H9 (cell line): ENCODE measurements around the gene C1orf74. TPM values are rescaled to one million over a fixed set of nuclear protein-coding genes. Genes with fewer than 3 reads are reported as not detected.

Source experiments
- DNase-seq: peaks from one replicate; pipeline ENCODE4 v3.0.0-alpha.2; 2017
- H2AFZ ChIP-seq: one replicate; pipeline ENCODE4 v1.6.1; 2013; ENCODE audit warnings: mild to moderate bottlenecking, low read length, control low read depth, moderate library complexity
- H2AK5ac ChIP-seq: 2 replicates; pipeline ENCODE4 v1.6.1; 2013; ENCODE audit warnings: low read length, control low read depth, mixed read lengths; ENCODE audit not compliant: insufficient read length
- H2BK120ac ChIP-seq: one replicate; pipeline ENCODE4 v1.6.1; 2013; ENCODE audit warnings: low read depth, mild to moderate bottlenecking, low read length, control low read depth, inconsistent platforms; ENCODE audit not compliant: poor library complexity, severe bottlenecking
- H2BK12ac ChIP-seq: 2 replicates; pipeline ENCODE4 v1.6.1; 2013; ENCODE audit warnings: low read length, control low read depth, mixed read lengths, low read depth; ENCODE audit not compliant: insufficient read length
- H2BK15ac ChIP-seq: 2 replicates; pipeline ENCODE4 v1.6.1; 2013; ENCODE audit warnings: low read depth, low read length, control low read depth
- H2BK20ac ChIP-seq: one replicate; pipeline ENCODE4 v1.6.1; 2013; ENCODE audit warnings: low read depth, mild to moderate bottlenecking, low read length, control low read depth, inconsistent platforms; ENCODE audit not compliant: poor library complexity, severe bottlenecking
- H2BK5ac ChIP-seq: 2 replicates; pipeline ENCODE4 v1.6.1; 2013; ENCODE audit warnings: low read length, control low read depth, mixed read lengths; ENCODE audit not compliant: insufficient read length
- H3K14ac ChIP-seq: 2 replicates; pipeline ENCODE4 v1.6.1; 2013; ENCODE audit warnings: low read length, control low read depth; ENCODE audit not compliant: insufficient read depth
- H3K18ac ChIP-seq: 2 replicates; pipeline ENCODE4 v1.6.1; 2013; ENCODE audit warnings: low read depth, mild to moderate bottlenecking, mixed read lengths, low read length, control low read depth; ENCODE audit not compliant: insufficient read length
- H3K23ac ChIP-seq: 2 replicates; pipeline ENCODE4 v1.6.1; 2013; ENCODE audit warnings: low read length, control low read depth, mixed read lengths, low read depth; ENCODE audit not compliant: insufficient read length
- H3K23me2 ChIP-seq: 2 replicates; pipeline ENCODE4 v1.6.1; 2013; ENCODE audit warnings: low read depth, mild to moderate bottlenecking, mixed read lengths, low read length, control low read depth; ENCODE audit not compliant: insufficient read length, poor library complexity, severe bottlenecking
- H3K27ac ChIP-seq: 2 replicates; pipeline ENCODE4 v1.5.1; 2013; ENCODE audit warnings: low read length, control low read depth, mixed read lengths, low read depth; ENCODE audit not compliant: insufficient read length
- H3K27me3 ChIP-seq: 2 replicates; pipeline ENCODE4 v1.6.1; 2013; ENCODE audit warnings: low read length, control low read depth, inconsistent platforms; ENCODE audit not compliant: insufficient read depth
- H3K4ac ChIP-seq: 2 replicates; pipeline ENCODE4 v1.6.1; 2013; ENCODE audit warnings: low read depth, mild to moderate bottlenecking, control low read depth, inconsistent platforms, low read length, moderate library complexity
- H3K4me1 ChIP-seq: 2 replicates; pipeline ENCODE4 v1.6.1; 2013; ENCODE audit warnings: low read length, control low read depth, inconsistent platforms; ENCODE audit not compliant: insufficient read depth
- H3K4me2 ChIP-seq: 2 replicates; pipeline ENCODE4 v1.6.1; 2013; ENCODE audit warnings: low read length, control low read depth, mixed read lengths; ENCODE audit not compliant: insufficient read length, insufficient read depth
- H3K56ac ChIP-seq: 2 replicates; pipeline ENCODE4 v1.6.1; 2013; ENCODE audit warnings: low read depth, mild to moderate bottlenecking, mixed read lengths, low read length, control low read depth; ENCODE audit not compliant: insufficient read length
- H3K79me1 ChIP-seq: 2 replicates; pipeline ENCODE4 v1.6.1; 2013; ENCODE audit warnings: low read depth, mild to moderate bottlenecking, moderate library complexity, low read length, control low read depth, inconsistent platforms; ENCODE audit not compliant: insufficient read depth, poor library complexity, severe bottlenecking
- H3K79me2 ChIP-seq: 2 replicates; pipeline ENCODE4 v1.6.1; 2013; ENCODE audit warnings: low read length, control low read depth, inconsistent platforms; ENCODE audit not compliant: insufficient read depth
- H3K9ac ChIP-seq: 2 replicates; pipeline ENCODE4 v1.6.1; 2013; ENCODE audit warnings: low read length, control low read depth, mixed read lengths; ENCODE audit not compliant: insufficient read length; ENCODE audit errors: extremely low read depth
- H3K9me3 ChIP-seq: one replicate; pipeline ENCODE4 v1.6.1; 2013; ENCODE audit warnings: low read depth, low read length, inconsistent platforms; ENCODE audit not compliant: control insufficient read depth
- H3T11ph ChIP-seq: one replicate; pipeline ENCODE4 v1.6.1; 2013; ENCODE audit warnings: mild to moderate bottlenecking, low read length, control low read depth, inconsistent platforms
- H4K20me1 ChIP-seq: one replicate; pipeline ENCODE4 v1.6.1; 2013; ENCODE audit not compliant: control insufficient read depth, insufficient read length, insufficient read depth
- H4K5ac ChIP-seq: 2 replicates; pipeline ENCODE4 v1.6.1; 2013; ENCODE audit warnings: low read depth, mild to moderate bottlenecking, mixed read lengths, low read length, control low read depth; ENCODE audit not compliant: insufficient read length
- H4K8ac ChIP-seq: replicated peaks from 2 replicates; pipeline ENCODE4 v1.6.1; 2013; ENCODE audit warnings: low read length, control low read depth, mixed read lengths, low read depth; ENCODE audit not compliant: insufficient read length
- H4K91ac ChIP-seq: 2 replicates; pipeline ENCODE4 v1.6.1; 2013; ENCODE audit warnings: low read depth, mild to moderate bottlenecking, moderate library complexity, mixed read lengths, low read length, control low read depth; ENCODE audit not compliant: insufficient read length
- H3K27ac Mint-ChIP-seq, 3 experiments: 2 replicates in 2 of 3; 3 replicates in 1 of 3; pipeline ENCODE4 v1.8.0; 2020 to 2021; ENCODE audit warnings: mixed read lengths in 3 of 3, mild to moderate bottlenecking in 1 of 3, moderate library complexity in 1 of 3
- H3K27me3 Mint-ChIP-seq: 2 replicates; pipeline ENCODE4 v1.8.0; 2021; ENCODE audit warnings: low read depth, mild to moderate bottlenecking, moderate library complexity, mixed read lengths
- H3K36me3 Mint-ChIP-seq, 3 experiments: 2 replicates in 2 of 3; 3 replicates in 1 of 3; pipeline ENCODE4 v1.8.0; 2020 to 2021; ENCODE audit warnings: low read depth in 3 of 3, mixed read lengths in 3 of 3; ENCODE audit not compliant: insufficient read depth in 1 of 3
- H3K4me1 Mint-ChIP-seq, 2 experiments: 2 replicates each; pipeline ENCODE4 v1.8.0; 2020; ENCODE audit warnings: mixed read lengths in 2 of 2
- H3K4me3 Mint-ChIP-seq, 2 experiments: 2 replicates in 1 of 2; 3 replicates in 1 of 2; pipeline ENCODE4 v1.8.0; 2020 to 2021; ENCODE audit warnings: mild to moderate bottlenecking in 2 of 2, mixed read lengths in 2 of 2, moderate library complexity in 1 of 2
- H3K9me3 Mint-ChIP-seq, 2 experiments: 2 replicates in 1 of 2; 3 replicates in 1 of 2; pipeline ENCODE4 v1.8.0; 2020; ENCODE audit warnings: mild to moderate bottlenecking in 2 of 2, mixed read lengths in 2 of 2, moderate library complexity in 1 of 2
- CTCF ChIP-seq: fragments of 200-600 bp; sonication (generic); conservative IDR thresholded peaks from 3 replicates; pipeline ENCODE4 v1.8.0; 2021; ENCODE audit warnings: antibody characterized with exemption, mild to moderate bottlenecking
- WGBS: extraction: QIAGEN DNeasy Blood & Tissue Kit; methylation state at CpG from one replicate; pipeline ENCODE4 v1.1.7; 2013; ENCODE audit warnings: missing lambda C conversion rate, low lambda C conversion rate, mixed read lengths; ENCODE audit not compliant: insufficient read length; ENCODE audit errors: extremely low coverage; 5-methylcytosine and 5-hydroxymethylcytosine counted together
- total RNA-seq: library from RNA; stranded (reverse); gene quantifications from 2 replicates; pipeline ENCODE4 v1.2.1, GENCODE V29; 2021

Gene C1orf74
- total RNA-seq, 1 experiment from 2014 or later = 2.4 TPM

GRCh38 chr1:209774592-209774991 lies 9.8 kb downstream of the C1orf74 start:
- Histone ChIP-seq H3K4me2 (no peak overlapping the region), H3K4ac (no peak overlapping the region), H3T11ph (no peak overlapping the region), H3K23ac (no peak overlapping the region), H3K9me3 (no peaks in the 10 kb centered on the region), H3K79me2 (no peaks in the 10 kb centered on the region), H2BK12ac (no peak overlapping the region), H2BK120ac (no peak overlapping the region), H3K27me3 (no peaks in the 10 kb centered on the region), H4K20me1 (peaks cover 3% of the 10 kb centered on the region), H2BK5ac (no peak overlapping the region), H4K91ac (no peak overlapping the region), H3K23me2 (no peaks in the 10 kb centered on the region), H2BK20ac (no peak overlapping the region), H3K14ac (no peak overlapping the region), H3K56ac (no peak overlapping the region), H4K5ac (no peak overlapping the region), H4K8ac (no peak overlapping the region), H3K18ac (no peak overlapping the region), H3K9ac (no peak overlapping the region), H2BK15ac (no peak overlapping the region), H3K27ac (no peak overlapping the region), H3K4me1 (no peaks in the 10 kb centered on the region), H2AK5ac (no peak overlapping the region), H3K79me1 (no peaks in the 10 kb centered on the region), H2AFZ (no peak overlapping the region)
- H3K4me1 Mint-ChIP-seq = peaks cover 0 to 2% of the 10 kb centered on the region in 2 experiments; a peak in 1 of 4 replicates
- no peaks in the 10 kb centered on the region for H3K9me3 Mint-ChIP-seq
- no peak for TF ChIP-seq CTCF
- DNase-seq = no peak
- H3K4me3 Mint-ChIP-seq = no peak overlapping the region
- H3K36me3 Mint-ChIP-seq = no peaks in the 10 kb centered on the region
- no CpG with 5 or more reads among the region's 1 CpG for WGBS
- peaks cover 6% of the 10 kb centered on the region; the same call in 1 of the 2 replicates for H3K27me3 Mint-ChIP-seq
- H3K27ac Mint-ChIP-seq = no peak overlapping the region
